MM.1S (cell line): ENCODE data around the gene NEGR1.

ENCODE experiments used
- DNase-seq: peaks from one replicate; pipeline ENCODE4 v3.0.0-alpha.2; 2015
- H2AFZ ChIP-seq: fragments of 300-600 bp; sonication (generic); 2 replicates; pipeline ENCODE4 v1.6.0; 2016; ENCODE audit warnings: antibody characterized with exemption, low read length
- H3F3A ChIP-seq: fragments of 300-600 bp; sonication (generic); 2 replicates; pipeline ENCODE4 v1.6.1; 2016; ENCODE audit warnings: mild to moderate bottlenecking, antibody characterized with exemption, low read length, moderate library complexity, mixed read lengths; ENCODE audit not compliant: insufficient read depth
- H3K27ac ChIP-seq: fragments of 300-600 bp; sonication (generic); 2 replicates; pipeline ENCODE4 v1.5.1; 2016; ENCODE audit warnings: mild to moderate bottlenecking, low read length
- H3K27me3 ChIP-seq: fragments of 300-600 bp; sonication (generic); replicated peaks from 2 replicates; pipeline ENCODE4 v1.6.0; 2016; ENCODE audit warnings: low read length; ENCODE audit not compliant: insufficient read depth
- H3K36me3 ChIP-seq: fragments of 300-600 bp; sonication (generic); replicated peaks from 2 replicates; pipeline ENCODE4 v1.6.1; 2016; ENCODE audit warnings: mild to moderate bottlenecking, low read length, mixed read lengths; ENCODE audit not compliant: insufficient read depth
- H3K4me1 ChIP-seq: fragments of 300-600 bp; sonication (generic); 2 replicates; pipeline ENCODE4 v1.6.1; 2016; ENCODE audit warnings: low read length, mixed read lengths
- H3K4me2 ChIP-seq: fragments of 300-600 bp; sonication (generic); 2 replicates; pipeline ENCODE4 v1.6.0; 2016; ENCODE audit warnings: low read depth, low read length
- H3K4me3 ChIP-seq: fragments of 300-600 bp; sonication (generic); 2 replicates; pipeline ENCODE4 v1.5.1; 2016; ENCODE audit warnings: low read length, mixed read lengths
- H3K79me2 ChIP-seq: fragments of 300-600 bp; sonication (generic); 2 replicates; pipeline ENCODE4 v1.6.1; 2016; ENCODE audit warnings: mixed run types, low read length, mixed read lengths
- H3K9ac ChIP-seq: fragments of 300-600 bp; sonication (generic); 2 replicates; pipeline ENCODE4 v1.6.1; 2016; ENCODE audit warnings: low read length, mixed read lengths
- H3K9me2 ChIP-seq: fragments of 300-600 bp; sonication (generic); replicated peaks from 2 replicates; pipeline ENCODE4 v1.6.1; 2016; ENCODE audit warnings: mild to moderate bottlenecking, low read length, mixed read lengths; ENCODE audit not compliant: insufficient read depth
- H3K9me3 ChIP-seq: fragments of 300-600 bp; sonication (generic); replicated peaks from 2 replicates; pipeline ENCODE4 v1.6.1; 2016; ENCODE audit warnings: mild to moderate bottlenecking, low read length, mixed read lengths; ENCODE audit not compliant: insufficient read depth
- H4K20me1 ChIP-seq: fragments of 300-600 bp; sonication (generic); 2 replicates; pipeline ENCODE4 v1.6.1; 2016; ENCODE audit warnings: mild to moderate bottlenecking, low read length, moderate library complexity, mixed read lengths; ENCODE audit not compliant: insufficient read depth
- CTCF ChIP-seq: fragments of 300-600 bp; sonication (generic); IDR thresholded peaks from 2 replicates; pipeline ENCODE4 v1.5.1; 2016; ENCODE audit warnings: antibody characterized with exemption, low read length, mixed read lengths
- EZH2 ChIP-seq: fragments of 300-600 bp; sonication (generic); optimal IDR thresholded peaks from 2 replicates; pipeline ENCODE3; 2017; ENCODE audit warnings: low read depth, mild to moderate bottlenecking, antibody characterized with exemption, low read length, mixed read lengths
- EZH2phosphoT487 ChIP-seq: fragments of 300-600 bp; sonication (generic); IDR thresholded peaks from 2 replicates; pipeline ENCODE4 v1.6.1; 2018; ENCODE audit warnings: antibody characterized with exemption, low read length

The NEGR1 gene

GRCh38 chr1:71393301-71393700 is 889.0 kb downstream of the NEGR1 start:
- no peaks in the 10 kb centered on the region for H3K79me2 ChIP-seq
- no peak for DNase-seq
- no peak for TF ChIP-seq EZH2
- TF ChIP-seq EZH2phosphoT487, result no peak
- TF ChIP-seq CTCF, result no peak
- H3K9me2 ChIP-seq, result no peaks in the 10 kb centered on the region; the same call in 1 of the 2 replicates
- no peaks in the 10 kb centered on the region for H3F3A ChIP-seq
- H3K9me3 ChIP-seq, result no peaks in the 10 kb centered on the region
- H3K4me2 ChIP-seq, result no peak overlapping the region
- H3K9ac ChIP-seq, result no peak overlapping the region
- no peaks in the 10 kb centered on the region for H3K27me3 ChIP-seq
- no peaks in the 10 kb centered on the region for H3K36me3 ChIP-seq
- no peak overlapping the region for H3K4me3 ChIP-seq
- H3K4me1 ChIP-seq, result no peaks in the 10 kb centered on the region
- H4K20me1 ChIP-seq, result no peaks in the 10 kb centered on the region
- no peak overlapping the region for H3K27ac ChIP-seq
- H2AFZ ChIP-seq, result no peak overlapping the region

DNA sequence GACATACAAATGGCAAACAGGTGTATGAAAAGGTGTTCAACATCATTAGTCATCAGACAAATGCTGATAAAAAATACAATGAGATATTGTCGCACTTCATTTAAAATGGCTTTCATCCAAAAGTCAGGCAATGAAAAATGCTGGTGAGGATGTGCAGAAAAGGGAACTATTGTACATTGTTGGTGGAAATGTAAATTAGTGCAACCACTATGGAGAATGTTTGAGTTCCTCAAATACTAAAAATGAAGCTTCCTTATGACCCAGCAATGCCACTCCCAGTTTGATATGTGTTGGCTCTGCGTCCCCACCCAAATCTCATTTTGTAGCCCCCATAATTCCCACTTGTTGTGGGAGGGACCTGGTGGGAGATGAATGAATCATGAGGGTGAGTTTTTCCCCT is 891.8 kb downstream of the NEGR1 start:
- Histone ChIP-seq H3K27me3 (no peaks in the 10 kb centered on the region), H3K79me2 (no peaks in the 10 kb centered on the region), H3K9me3 (no peaks in the 10 kb centered on the region), H3F3A (no peaks in the 10 kb centered on the region), H3K4me2 (no peak overlapping the region), H3K27ac (no peak overlapping the region), H3K4me3 (no peak overlapping the region), H3K36me3 (no peaks in the 10 kb centered on the region), H3K9me2 (no peaks in the 10 kb centered on the region; the same call in 1 of the 2 replicates), H3K9ac (no peak overlapping the region), H4K20me1 (no peaks in the 10 kb centered on the region), H2AFZ (no peak overlapping the region), H3K4me1 (no peaks in the 10 kb centered on the region)
- TF ChIP-seq CTCF (no peak), EZH2 (no peak), EZH2phosphoT487 (no peak)
- no peak for DNase-seq

- Histone ChIP-seq H3K9me2 (0 out of 2 replicates have a peak, but pooled peaks cover 4% of the 10 kb centered on the region), H3F3A (no peaks in the 10 kb centered on the region), H2AFZ (no peak overlapping the region), H3K9me3 (no peaks in the 10 kb centered on the region), H3K4me2 (no peak overlapping the region), H3K27ac (no peak overlapping the region), H3K36me3 (no peaks in the 10 kb centered on the region), H3K79me2 (no peaks in the 10 kb centered on the region), H3K9ac (no peak overlapping the region), H3K4me3 (no peak overlapping the region), H4K20me1 (no peaks in the 10 kb centered on the region), H3K27me3 (no peaks in the 10 kb centered on the region), H3K4me1 (no peaks in the 10 kb centered on the region)
- DNase-seq, result no peak
- no peak for TF ChIP-seq CTCF
- no peak for TF ChIP-seq EZH2phosphoT487
- no peak for TF ChIP-seq EZH2
Measured at GRCh38 chr1:71377886-71378285, 904.5 kb downstream of the NEGR1 start.

GRCh38 chr1:71372496-71372895 is 909.8 kb downstream of the NEGR1 start:
- Histone ChIP-seq H3K36me3 (no peaks in the 10 kb centered on the region), H3K27ac (no peak overlapping the region), H3K9me3 (no peaks in the 10 kb centered on the region), H3K4me2 (no peak overlapping the region), H3F3A (no peaks in the 10 kb centered on the region), H3K9ac (no peak overlapping the region), H3K27me3 (no peaks in the 10 kb centered on the region), H3K4me1 (no peaks in the 10 kb centered on the region), H2AFZ (no peak overlapping the region), H4K20me1 (no peaks in the 10 kb centered on the region), H3K4me3 (no peak overlapping the region), H3K9me2 (0 out of 2 replicates have a peak, but pooled peaks cover 4% of the 10 kb centered on the region), H3K79me2 (no peaks in the 10 kb centered on the region)
- DNase-seq, result no peak
- no peak for TF ChIP-seq EZH2
- TF ChIP-seq EZH2phosphoT487, result no peak
- TF ChIP-seq CTCF, result no peak
